ENCODE data around the gene PIK3CG.

The PIK3CG gene

DNA sequence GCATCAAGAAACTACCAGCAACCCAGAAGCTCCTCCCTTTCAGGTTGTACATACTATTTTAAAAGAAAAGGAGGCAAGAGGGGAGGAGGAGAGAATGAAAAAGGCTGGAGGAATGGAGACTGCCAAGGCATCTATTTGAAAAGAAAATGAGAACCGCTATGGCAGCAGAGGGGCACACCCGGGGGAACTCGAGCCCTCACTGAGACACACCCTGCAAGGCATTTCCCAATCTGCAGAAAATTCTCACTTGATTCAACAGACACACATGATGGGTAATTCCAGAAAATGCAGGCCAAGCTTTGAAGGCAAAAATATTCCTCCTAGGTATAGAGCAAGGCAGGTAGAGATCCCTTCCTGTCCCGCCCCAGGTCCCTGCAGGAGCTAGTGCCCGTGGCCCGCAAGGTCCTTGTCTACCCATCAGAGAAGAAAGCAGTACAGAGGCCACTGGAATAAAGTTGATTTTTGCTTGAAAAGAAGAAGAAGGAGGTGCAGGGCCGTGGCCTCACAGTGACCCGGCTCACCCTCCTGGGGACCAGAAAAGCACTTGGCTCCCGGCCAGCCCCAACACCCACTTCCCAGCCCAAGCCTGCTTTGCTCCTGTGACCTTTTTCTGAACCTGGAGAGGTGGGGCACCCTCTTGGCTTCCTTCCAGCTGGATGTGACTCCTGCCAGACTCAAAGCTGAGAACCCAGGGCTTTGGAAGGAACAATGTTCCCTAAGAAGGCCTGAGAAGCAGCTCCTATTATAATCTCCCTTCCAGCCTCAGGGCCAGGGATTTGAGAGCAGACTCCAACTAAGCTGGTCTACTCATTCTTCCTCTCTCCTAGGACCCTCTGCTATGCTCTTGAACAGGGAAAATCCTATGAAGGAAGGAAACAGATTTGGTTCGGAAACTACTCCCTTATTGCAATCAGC, 6.2 kb upstream of the PIK3CG start:
- no peak for DNase-seq (ENCODE audit: low spot score)

DNA sequence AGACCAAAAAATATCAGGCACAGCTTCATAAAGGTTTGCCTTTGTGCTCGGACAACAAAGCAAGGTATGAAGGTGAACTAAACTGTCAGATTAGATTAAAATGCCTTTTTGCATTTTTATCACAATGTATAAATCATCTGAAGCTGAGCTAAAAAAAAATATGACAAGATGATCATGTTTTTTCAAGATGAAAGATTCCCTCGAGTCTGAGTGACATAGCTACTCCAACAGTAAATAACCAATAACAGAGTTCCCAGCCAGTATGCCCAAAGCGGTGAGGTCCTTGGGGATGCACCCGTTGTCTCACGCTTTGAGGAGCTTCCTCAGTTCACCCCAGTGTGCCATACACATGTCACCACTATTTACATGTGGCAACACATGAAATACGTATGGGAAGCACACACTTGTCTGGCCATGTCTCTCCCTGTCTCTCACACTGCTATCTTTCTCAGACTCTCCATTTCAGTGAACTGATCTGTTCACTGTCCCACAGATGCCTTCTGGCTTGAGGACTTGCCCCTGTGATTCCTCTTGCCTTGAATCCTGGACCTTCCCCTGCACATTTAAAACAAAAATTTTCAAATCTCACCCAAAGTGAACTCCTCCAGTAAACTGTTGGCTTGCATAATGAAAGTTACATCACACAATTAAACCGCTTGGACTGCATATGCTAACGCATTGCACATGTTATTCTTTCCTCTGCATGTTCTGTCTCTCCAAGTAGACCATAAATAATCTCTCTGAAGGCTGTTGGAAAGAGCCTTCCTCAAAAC, 2.6 kb upstream of the PIK3CG start:
- no peak for DNase-seq (ENCODE audit: low spot score)

DNA sequence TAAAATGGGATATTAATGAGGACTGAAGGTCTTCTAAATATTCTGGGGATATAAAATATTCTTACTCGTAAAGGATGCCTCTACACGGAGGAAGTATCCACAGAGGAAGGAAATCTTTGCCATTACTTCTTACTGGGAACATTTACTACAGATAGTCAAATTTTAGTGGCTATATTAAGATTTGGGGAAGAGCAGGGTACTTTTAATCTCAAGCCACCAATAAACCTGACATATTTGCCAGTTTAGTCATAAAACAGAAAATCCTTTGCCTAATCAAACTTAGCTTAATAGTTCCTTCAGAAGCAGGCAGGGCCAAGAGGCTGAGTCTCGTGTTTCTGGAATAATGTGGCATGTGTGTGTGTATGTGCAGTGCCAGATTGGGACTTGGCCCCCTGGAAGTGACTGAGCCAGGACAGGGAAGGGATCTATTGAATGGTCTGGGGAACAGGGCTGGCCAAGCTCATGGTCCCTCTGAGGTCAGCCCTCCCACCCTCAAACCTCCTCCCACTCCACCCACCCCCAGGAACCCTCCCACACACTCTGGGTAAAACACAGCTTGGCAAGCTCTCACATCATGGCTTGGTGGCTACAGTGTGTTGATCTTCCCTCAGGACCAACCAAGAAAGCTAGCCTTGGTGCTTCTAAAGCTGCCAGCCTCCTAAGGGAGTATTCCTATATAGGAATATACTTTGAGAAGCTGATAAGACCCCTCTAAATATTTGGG, 1.6 kb upstream of the PIK3CG start:
- no peak for DNase-seq (ENCODE audit: low spot score)

DNA sequence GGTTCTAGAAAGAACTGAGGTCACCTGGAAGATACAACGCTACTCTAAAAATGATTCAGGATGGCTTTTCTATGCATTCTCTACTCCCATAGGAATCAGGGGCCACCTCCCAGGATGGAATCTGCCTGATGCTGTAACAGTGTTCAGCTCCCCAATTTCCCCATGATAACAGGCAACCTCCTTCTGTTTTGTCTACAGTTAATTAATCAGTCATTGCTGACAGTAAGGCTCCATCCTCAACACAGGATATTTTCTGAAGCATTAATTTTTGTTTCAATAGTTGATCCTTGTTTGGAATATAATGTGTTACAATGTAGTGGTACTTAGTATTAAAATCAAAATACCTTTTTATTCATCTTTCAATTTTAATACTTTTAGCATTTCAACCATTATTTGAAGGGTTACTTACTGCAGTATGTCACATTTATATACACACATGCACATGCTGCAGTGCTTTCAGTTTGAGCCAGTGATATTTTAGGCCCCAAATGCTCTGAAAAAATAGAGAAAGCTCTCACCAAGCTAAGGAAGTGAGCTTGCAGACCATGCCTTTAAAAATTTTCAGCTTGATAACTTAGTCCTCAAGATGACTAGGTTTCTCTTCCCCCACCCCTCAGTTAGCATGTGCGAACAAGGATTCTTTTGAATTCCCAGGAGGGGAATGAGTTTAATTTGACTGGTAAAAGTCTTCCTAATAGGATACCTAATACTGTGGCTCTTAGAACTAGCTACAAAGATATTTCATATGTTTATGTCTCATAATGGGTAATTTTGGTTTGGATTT, 592 bp upstream of the PIK3CG start:
- DNase-seq (ENCODE audit: low spot score) = peak; percentile 73

DNA sequence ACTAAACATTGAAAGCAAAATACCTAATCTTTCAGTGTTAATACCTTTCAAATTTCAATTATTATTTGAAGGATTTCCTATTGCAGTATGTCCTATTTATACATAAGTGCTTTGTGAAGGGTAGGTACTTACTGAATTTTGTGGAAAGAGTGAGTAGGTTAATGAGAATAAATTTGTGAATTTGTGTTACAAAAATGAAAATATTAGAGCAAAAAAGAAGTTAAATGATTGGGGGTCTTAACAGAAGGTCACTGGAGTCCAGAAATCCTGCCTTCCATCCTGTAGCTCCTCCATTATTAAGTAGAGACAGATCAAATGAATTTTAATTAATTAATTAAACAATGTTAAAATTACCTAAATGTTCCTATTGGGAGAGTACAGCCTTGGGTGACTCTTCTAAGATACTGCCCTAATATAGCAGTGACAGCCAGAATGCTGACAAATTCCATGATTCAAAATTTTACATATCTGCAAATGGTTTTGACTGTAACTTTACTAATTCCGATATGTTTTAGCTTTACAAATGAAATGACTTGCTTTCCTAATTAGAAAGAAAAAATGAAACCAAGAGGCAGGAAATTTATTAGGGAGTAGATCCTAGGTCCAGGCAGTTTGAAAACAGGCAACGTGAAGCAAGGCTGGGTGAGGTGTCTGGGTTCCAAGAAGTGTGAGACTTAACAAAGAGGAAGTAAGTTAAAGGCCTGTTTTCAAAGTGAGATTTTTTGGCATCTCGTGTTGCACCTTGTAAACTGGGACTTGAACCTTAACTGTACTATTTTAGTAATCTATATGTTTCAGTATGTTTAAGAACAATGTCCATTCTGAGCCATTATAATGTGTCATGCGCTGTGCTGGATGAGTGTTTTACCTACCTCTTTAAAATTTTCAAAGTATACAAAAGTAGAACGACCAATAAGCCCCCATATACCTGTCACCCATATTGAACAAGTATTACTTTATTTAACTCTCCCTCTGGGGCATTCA, 1.5 kb downstream of the PIK3CG start:
- peak; percentile 76 for DNase-seq (ENCODE audit: low spot score)

DNA sequence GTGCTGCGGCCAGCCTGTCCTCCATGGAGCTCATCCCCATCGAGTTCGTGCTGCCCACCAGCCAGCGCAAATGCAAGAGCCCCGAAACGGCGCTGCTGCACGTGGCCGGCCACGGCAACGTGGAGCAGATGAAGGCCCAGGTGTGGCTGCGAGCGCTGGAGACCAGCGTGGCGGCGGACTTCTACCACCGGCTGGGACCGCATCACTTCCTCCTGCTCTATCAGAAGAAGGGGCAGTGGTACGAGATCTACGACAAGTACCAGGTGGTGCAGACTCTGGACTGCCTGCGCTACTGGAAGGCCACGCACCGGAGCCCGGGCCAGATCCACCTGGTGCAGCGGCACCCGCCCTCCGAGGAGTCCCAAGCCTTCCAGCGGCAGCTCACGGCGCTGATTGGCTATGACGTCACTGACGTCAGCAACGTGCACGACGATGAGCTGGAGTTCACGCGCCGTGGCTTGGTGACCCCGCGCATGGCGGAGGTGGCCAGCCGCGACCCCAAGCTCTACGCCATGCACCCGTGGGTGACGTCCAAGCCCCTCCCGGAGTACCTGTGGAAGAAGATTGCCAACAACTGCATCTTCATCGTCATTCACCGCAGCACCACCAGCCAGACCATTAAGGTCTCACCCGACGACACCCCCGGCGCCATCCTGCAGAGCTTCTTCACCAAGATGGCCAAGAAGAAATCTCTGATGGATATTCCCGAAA, 2.7 kb downstream of the PIK3CG start:
- no peak for DNase-seq (ENCODE audit: low spot score)

DNA sequence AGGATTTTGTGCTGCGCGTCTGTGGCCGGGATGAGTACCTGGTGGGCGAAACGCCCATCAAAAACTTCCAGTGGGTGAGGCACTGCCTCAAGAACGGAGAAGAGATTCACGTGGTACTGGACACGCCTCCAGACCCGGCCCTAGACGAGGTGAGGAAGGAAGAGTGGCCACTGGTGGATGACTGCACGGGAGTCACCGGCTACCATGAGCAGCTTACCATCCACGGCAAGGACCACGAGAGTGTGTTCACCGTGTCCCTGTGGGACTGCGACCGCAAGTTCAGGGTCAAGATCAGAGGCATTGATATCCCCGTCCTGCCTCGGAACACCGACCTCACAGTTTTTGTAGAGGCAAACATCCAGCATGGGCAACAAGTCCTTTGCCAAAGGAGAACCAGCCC, 3.3 kb downstream of the PIK3CG start:
- DNase-seq (ENCODE audit: low spot score) = no peak

DNA sequence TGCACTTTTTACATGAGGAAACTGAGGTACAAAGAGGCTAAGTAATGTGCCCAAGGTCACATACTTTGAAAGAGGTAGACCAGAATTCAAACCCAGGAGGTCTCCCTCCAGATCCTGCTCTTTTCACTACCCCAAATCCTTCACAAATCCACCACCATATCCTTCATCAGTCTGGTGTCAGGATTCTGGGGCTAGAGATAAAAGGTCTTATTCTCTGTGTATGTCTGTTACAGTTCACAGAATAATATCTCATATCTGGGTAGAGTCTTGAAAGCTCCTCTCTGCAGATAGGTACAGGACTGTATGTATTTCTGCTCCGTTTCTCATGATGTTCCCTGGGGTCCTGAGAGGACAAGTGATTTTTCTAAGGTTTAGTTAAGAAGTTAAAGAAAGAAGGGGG, 4.9 kb downstream of the PIK3CG start:
- DNase-seq (ENCODE audit: low spot score) = peak; percentile 27

DNA sequence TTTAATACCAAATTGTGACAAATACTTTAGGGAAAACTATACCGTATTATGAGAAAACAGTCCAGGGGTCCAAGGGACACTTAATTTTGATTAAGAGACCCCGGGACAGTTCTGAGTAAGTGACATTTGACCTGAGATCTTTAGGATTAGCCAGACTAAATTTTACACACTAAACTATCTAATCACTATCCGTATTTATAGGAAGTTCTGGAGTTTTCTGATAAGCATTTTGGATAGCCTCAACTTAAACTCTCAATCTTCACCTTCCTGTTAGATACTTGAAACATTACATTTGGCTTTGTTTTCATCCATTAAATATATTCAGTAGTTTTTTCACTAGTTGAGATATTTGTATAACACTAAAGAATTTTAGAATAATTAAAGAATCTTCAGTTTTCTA, 5.4 kb downstream of the PIK3CG start:
- DNase-seq (ENCODE audit: low spot score) = no peak

DNA sequence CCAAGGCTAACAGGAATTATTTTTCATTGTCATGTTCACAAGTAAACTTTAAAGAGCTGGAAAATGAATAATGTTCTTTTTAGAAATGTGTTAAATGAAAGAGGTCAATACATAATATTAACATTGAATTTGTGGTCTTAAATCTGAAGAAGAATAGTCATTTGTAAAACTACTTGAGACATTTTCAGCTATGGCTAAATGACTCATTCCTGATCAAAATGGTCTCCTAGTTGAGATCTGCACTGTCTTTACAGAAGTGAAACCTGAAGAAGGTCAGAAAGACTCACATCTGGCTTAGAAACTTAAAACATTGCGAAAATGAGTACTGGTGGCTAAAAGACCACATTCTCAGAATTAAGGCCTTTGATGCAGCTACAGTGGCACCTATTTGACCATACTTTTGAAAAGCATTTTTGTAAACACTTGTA, 5.9 kb downstream of the PIK3CG start:
- DNase-seq (ENCODE audit: low spot score) = peak; percentile 91

DNA sequence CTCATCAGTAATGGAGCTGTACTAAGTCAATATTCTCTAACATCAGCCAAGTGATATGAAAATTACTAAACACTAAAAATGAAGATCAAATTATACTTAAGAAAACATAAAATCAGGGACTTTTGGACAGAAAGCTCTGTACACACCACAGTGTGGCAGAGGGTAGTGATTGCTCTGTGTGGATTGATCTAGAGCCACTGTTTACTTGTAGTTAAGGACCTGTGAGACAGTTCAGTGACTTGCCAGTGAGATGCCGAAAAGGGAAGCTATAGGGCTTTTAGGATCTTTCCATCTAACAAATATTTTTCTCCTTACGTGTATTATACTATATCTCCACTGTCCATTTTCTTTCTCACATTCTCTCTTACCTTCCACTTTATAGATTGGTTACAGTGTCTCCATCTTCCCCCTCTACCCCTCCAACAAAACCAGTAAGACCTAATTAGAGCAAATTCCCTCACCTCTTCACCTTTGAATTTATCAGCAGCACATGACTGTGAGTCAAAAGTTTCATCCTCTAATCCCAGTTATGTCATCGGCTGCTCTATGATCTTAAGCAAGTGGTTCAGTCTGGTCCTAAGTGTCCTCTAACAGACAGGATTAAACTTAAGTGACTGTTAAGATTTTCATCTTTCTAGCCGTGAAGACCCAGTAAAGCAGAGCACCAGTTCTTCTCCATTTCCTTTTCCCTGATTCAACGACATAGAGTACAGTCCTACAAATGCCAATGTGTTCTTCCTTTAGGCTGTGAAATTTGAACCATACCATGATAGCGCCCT, 6.9 kb downstream of the PIK3CG start:
- DNase-seq (ENCODE audit: low spot score) = peak; percentile 45

DNA sequence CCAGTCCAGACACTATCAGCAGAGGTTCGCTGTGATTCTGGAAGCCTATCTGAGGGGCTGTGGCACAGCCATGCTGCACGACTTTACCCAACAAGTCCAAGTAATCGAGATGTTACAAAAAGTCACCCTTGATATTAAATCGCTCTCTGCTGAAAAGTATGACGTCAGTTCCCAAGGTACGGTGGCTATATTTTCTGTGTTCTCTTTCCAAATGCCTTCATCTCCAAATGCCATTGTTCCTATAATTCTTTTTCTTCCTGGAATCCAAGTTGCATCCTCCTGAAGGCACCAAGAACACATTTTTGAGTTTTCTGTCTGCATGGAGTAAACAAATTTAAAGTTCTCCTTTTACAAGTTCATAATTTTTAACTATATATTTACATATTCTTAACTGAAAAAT, 7.7 kb downstream of the PIK3CG start:
- DNase-seq (ENCODE audit: low spot score) = no peak

DNA sequence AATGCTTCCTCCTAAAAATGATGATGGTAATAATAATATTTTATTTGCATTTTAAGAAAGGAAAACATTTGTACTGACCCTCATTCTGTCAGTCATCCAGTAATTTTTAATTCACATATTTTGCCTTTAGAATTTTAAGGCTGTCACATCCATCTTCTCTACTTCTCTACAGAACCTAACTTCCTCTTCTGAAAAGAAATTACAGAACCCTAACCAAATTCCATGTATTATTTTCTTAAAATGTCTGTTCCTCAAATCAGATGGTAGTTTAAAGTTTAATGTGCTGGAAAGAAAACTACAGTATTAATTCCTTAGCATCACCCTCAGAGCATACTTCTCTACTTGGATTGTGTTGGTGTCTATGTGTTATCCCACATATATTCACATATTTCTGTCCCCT, 9.0 kb downstream of the PIK3CG start:
- DNase-seq (ENCODE audit: low spot score) = no peak

DNA sequence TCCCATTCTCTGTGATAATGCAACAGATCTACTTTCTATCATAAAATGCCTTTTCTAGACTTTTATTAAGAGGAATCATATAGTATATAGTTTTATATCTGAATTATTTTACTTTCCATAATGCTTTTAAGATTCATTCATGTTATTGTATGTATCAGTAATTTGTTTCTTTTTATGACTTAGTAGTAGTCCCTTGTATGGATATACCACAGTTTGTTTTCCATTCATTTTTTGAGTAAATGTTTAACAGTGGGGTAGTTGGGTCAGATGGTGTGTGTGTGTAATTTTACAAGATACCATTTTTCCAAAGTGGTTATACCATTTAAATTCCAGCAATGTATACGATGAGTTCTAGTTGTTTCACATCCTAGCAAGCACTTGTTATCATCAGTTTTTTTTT, 10.4 kb downstream of the PIK3CG start:
- no peak for DNase-seq (ENCODE audit: low spot score)

DNA sequence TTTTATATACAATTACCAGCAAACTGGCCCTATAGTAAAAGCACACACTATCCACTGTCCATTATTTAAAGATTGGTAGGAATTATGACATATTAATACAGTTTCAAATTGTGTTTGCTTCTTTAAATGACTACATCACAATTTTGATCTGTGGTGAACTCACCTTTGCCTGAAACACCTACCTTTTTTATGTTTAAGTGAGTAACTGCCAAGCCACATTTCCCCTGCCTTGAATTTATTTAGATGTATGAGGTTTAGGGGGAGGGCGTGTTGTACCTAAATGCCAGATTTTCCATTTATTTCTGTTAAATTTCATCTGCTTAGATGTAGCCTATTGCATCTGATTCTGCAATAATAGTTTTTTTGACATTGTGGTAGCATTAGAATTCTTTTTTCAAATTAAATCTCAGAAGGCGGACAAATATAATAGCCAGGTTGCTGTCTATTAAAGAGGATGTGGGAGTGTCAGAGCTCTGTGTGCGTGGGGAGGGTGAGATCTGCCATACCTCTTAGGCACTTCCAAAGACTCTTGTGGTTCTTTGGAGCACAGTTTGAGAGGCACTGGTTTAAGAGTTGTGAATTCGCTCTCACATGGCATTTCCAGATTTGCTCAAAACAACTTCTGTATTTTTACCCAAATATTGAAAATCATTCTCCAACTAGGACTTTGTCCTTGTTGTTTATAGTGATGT, 13.8 kb downstream of the PIK3CG start:
- DNase-seq (ENCODE audit: low spot score) = no peak

DNA sequence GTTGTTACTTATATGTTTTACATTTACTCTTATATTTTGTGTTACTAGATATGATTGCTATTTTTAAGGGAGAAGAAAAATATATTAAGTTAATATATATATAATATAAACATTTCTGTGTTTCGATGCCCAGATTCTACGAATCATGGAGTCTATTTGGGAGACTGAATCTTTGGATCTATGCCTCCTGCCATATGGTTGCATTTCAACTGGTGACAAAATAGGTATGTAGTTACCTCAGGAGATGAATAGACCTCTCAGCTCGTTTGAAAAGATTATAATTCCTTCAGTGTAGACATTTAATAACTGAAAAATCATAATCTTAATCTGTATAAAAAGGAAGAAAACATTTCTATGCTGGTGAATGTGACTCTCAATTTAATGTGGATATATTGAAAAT, 16.9 kb downstream of the PIK3CG start:
- DNase-seq (ENCODE audit: low spot score) = no peak

DNA sequence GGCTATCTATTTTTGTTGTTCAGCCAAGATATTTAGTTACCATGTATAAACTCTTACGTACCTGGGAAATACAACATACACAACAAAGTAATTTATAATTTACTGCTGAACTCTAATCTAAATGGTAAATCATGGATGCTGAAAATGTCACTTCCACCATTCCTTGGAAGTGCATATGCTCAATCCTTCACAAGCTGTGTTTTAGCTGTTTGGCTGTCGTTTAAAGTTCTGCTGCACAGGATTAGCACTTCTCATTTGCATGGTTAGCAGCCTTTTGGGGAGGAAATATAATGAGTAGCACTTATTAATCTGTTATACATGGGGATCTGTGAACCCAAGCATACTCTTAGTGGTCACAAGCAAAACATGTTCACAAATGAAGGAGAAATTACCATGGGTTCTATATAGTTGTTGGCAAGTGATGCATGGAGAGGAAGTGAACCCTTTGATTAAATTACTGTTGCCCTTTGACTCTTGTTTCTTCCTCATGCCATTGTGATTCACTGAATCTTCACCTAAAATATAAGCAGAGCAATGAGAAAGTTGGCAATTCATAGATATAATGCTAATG, 18.5 kb downstream of the PIK3CG start:
- DNase-seq (ENCODE audit: low spot score) = peak; percentile 59

DNA sequence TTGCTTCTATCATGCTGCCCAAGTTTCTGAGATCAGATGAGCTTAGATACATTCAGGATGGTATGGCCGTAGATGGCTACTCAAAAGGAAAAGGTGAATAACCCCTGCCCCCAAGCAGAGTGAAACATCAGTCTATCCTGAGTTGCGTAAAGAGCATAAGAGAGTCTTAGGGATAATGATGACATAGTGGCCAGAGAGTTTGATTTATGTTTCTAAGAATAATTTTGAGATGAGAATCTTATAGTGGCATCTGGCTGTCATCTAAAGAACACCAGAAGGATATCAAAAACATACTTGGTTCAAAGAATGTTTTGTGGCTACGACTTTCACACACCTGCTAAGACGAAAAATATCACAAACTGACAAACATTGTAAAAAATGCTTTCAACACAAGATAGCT, 20.6 kb downstream of the PIK3CG start:
- DNase-seq (ENCODE audit: low spot score) = no peak

All from NAMALWA (cell line).